Sigmoid colon (tissue), 7 donors: ENCODE measurements around the gene TEKT3. TPM values are rescaled to one million over a fixed set of nuclear protein-coding genes. Genes with fewer than 3 reads are reported as not detected.

Source experiments
- DNase-seq: peaks from one replicate; pipeline ENCODE4 v3.0.0-alpha.2; 2019
- H3K27ac ChIP-seq, 4 donors: fragments of 200-600 bp; sonication (generic); one replicate each; pipeline ENCODE4 v1.5.1; 2016 to 2019; ENCODE audit warnings: mild to moderate bottlenecking in 1 of 4
- H3K27me3 ChIP-seq, 3 donors: fragments of 200-600 bp; sonication (generic); one replicate each; pipeline ENCODE4 v1.5.1; 2019; ENCODE audit warnings: mild to moderate bottlenecking in 1 of 3
- H3K36me3 ChIP-seq, 4 donors: fragments of 200-600 bp; sonication (generic); one replicate each; pipeline ENCODE4 v1.5.1; 2016 to 2019
- H3K4me1 ChIP-seq, 4 donors: fragments of 200-600 bp; sonication (generic); one replicate each; pipeline ENCODE4 v1.5.1; 2017 to 2019
- H3K4me3 ChIP-seq, 4 donors: fragments of 200-600 bp; sonication (generic); one replicate each; pipeline ENCODE4 v1.5.1; 2017 to 2019; ENCODE audit warnings: mild to moderate bottlenecking in 2 of 4, moderate library complexity in 1 of 4
- H3K9me3 ChIP-seq, 4 donors: fragments of 200-600 bp in 3 of 4; sonication (generic) in 3 of 4; one replicate each; pipeline versions ENCODE4 v1.5.1 to v1.6.1; 2013 to 2019
- CTCF ChIP-seq, 4 experiments: fragments of 450-650 bp in 3 of 4; fragments of 200-600 bp in 1 of 4; IDR thresholded peaks; one replicate each; pipeline ENCODE4 v1.5.1; 2016 to 2019; ENCODE audit warnings: antibody characterized with exemption in 4 of 4, mild to moderate bottlenecking in 3 of 4, moderate library complexity in 2 of 4
- EP300 ChIP-seq, 4 donors: sonication (generic); formaldehyde crosslinking; IDR thresholded peaks; one replicate each; pipeline ENCODE4 v1.6.1; 2017; ENCODE audit warnings: antibody characterized with exemption in 4 of 4
- POLR2A ChIP-seq, 2 donors: fragments of 450-650 bp; IDR thresholded peaks; one replicate each; pipeline ENCODE4 v1.6.1; 2016; ENCODE audit warnings: antibody characterized with exemption in 2 of 2, mild to moderate bottlenecking in 2 of 2, moderate library complexity in 2 of 2
- POLR2AphosphoS5 ChIP-seq, 4 donors: sonication (generic); formaldehyde crosslinking; IDR thresholded peaks; one replicate each; pipeline ENCODE4 v1.6.1; 2017; ENCODE audit warnings: antibody characterized with exemption in 4 of 4
- WGBS, 2 donors: extraction: QIAGEN DNeasy Blood & Tissue Kit; methylation state at CpG; one replicate each; pipeline ENCODE4 v1.1.7; 2013; 5-methylcytosine and 5-hydroxymethylcytosine counted together
- intact Hi-C: fragments of 100-400 bp; cut with DNase I; formaldehyde crosslinking; loops from one replicate; pipeline ENCODE4 v1.15.1; 2023
- polyA plus RNA-seq, 3 donors: library from polyadenylated mRNA; stranded (reverse); fragments of 200-250 nt; gene quantifications; one replicate each; pipeline ENCODE4 v1.2.3, GENCODE V29; 2013
- total RNA-seq, 4 donors: library from RNA; depleted of rRNA; stranded (reverse); fragments of >200 nt; gene quantifications; one replicate each; pipeline ENCODE4 v1.1.0, GENCODE V29; 2016
- donor health status: healthy with polysubstance abuse.
- donor health status: Bipolar disorder and iron deficiency.
- donor health status: healthy.

TEKT3 gene
- total and polyA plus RNA-seq, 7 donors = 0.26 to 1.8 TPM; not detected in 5

GRCh38 chr17:15323131-15323530 is 18.3 kb downstream of the TEKT3 start:
- Histone ChIP-seq H3K4me3 (no peak overlapping the region), H3K27me3 (no peaks in the 10 kb centered on the region), H3K27ac (no peak overlapping the region), H3K36me3 (no peaks in the 10 kb centered on the region), H3K4me1 (peaks cover 0 to 5% (median 2%) of the 10 kb centered on the region in 4 donors), H3K9me3 (no peaks in the 10 kb centered on the region)
- TF ChIP-seq POLR2AphosphoS5 (IDR thresholded peaks at IDR 0.05) = no peak
- TF ChIP-seq EP300 (IDR thresholded peaks at IDR 0.05) = no peak
- no peak for TF ChIP-seq POLR2A (IDR thresholded peaks at IDR 0.05)
- no peak for TF ChIP-seq CTCF (IDR thresholded peaks at IDR 0.05)
- WGBS, 2 donors = 62 to 71% methylated on average over 4 of the region's 4 CpGs
- DNase-seq = no peak
- intact Hi-C loops = no loop called here

GRCh38 chr17:15321556-15322251 is 19.7 kb downstream of the TEKT3 start:
- H3K4me3 ChIP-seq = no peak overlapping the region
- intact Hi-C loops = no loop called here
- no peaks in the 10 kb centered on the region for H3K36me3 ChIP-seq
- TF ChIP-seq CTCF (IDR thresholded peaks at IDR 0.05) = no peak
- TF ChIP-seq EP300 (IDR thresholded peaks at IDR 0.05) = no peak
- no peak for TF ChIP-seq POLR2AphosphoS5 (IDR thresholded peaks at IDR 0.05)
- no peak for TF ChIP-seq POLR2A (IDR thresholded peaks at IDR 0.05)
- WGBS, 2 donors = 87 to 91% methylated on average over 6 of the region's 6 CpGs
- H3K27me3 ChIP-seq = no peaks in the 10 kb centered on the region
- DNase-seq = no peak
- H3K9me3 ChIP-seq = no peaks in the 10 kb centered on the region
- H3K4me1 ChIP-seq = peaks cover 0 to 5% (median 2%) of the 10 kb centered on the region in 4 donors
- peak overlapping the region in 1 of 4 donors; percentile 11 for H3K27ac ChIP-seq

GRCh38 chr17:15319452-15320010 is 21.9 kb downstream of the TEKT3 start:
- no peaks in the 10 kb centered on the region for H3K36me3 ChIP-seq
- H3K4me3 ChIP-seq = no peak overlapping the region
- intact Hi-C loops = no loop called here
- no peak overlapping the region for H3K27ac ChIP-seq
- DNase-seq = no peak
- TF ChIP-seq POLR2A (IDR thresholded peaks at IDR 0.05) (no peak), POLR2AphosphoS5 (IDR thresholded peaks at IDR 0.05) (no peak), EP300 (IDR thresholded peaks at IDR 0.05) (no peak), CTCF (IDR thresholded peaks at IDR 0.05) (no peak)
- H3K4me1 ChIP-seq = peaks cover 0 to 5% (median 2%) of the 10 kb centered on the region in 4 donors
- no peaks in the 10 kb centered on the region for H3K9me3 ChIP-seq
- WGBS, 2 donors = 73 to 77% methylated on average over 5 of the region's 5 CpGs
- H3K27me3 ChIP-seq = no peaks in the 10 kb centered on the region

- Histone ChIP-seq H3K27me3 (no peaks in the 10 kb centered on the region), H3K4me1 (peaks cover 3 to 31% (median 25%) of the 10 kb centered on the region in 4 donors), H3K9me3 (no peaks in the 10 kb centered on the region), H3K4me3 (no peak overlapping the region), H3K36me3 (no peaks in the 10 kb centered on the region), H3K27ac (no peak overlapping the region)
- WGBS, 2 donors = 93% methylated on average over 5 of the region's 5 CpGs
- intact Hi-C loops = no loop called here
- no peak for TF ChIP-seq CTCF (IDR thresholded peaks at IDR 0.05)
- DNase-seq = no peak
Observed at GRCh38 chr17:15311996-15312395, 29.4 kb downstream of the TEKT3 start.
